HG03025 (cell line): ENCODE data around the gene SUGP1.
"Not testable (repeated sequence)": the region's sequence is repeated elsewhere in the genome, so short reads cannot be mapped to it uniquely, and the experiment has no call there.

ENCODE experiments used
- ATAC-seq: cut with Tn5 transposase; IDR thresholded peaks from one replicate; pipeline ENCODE4 v1.9.1; 2021; ENCODE audit warnings: mild to moderate bottlenecking, moderate library complexity; ENCODE audit not compliant: unreplicated experiment, low FRiP score

The SUGP1 gene

GRCh38 chr19:19269952-19270694, 50.2 kb downstream of the SUGP1 start:
- ATAC-seq, result no peak

DNA sequence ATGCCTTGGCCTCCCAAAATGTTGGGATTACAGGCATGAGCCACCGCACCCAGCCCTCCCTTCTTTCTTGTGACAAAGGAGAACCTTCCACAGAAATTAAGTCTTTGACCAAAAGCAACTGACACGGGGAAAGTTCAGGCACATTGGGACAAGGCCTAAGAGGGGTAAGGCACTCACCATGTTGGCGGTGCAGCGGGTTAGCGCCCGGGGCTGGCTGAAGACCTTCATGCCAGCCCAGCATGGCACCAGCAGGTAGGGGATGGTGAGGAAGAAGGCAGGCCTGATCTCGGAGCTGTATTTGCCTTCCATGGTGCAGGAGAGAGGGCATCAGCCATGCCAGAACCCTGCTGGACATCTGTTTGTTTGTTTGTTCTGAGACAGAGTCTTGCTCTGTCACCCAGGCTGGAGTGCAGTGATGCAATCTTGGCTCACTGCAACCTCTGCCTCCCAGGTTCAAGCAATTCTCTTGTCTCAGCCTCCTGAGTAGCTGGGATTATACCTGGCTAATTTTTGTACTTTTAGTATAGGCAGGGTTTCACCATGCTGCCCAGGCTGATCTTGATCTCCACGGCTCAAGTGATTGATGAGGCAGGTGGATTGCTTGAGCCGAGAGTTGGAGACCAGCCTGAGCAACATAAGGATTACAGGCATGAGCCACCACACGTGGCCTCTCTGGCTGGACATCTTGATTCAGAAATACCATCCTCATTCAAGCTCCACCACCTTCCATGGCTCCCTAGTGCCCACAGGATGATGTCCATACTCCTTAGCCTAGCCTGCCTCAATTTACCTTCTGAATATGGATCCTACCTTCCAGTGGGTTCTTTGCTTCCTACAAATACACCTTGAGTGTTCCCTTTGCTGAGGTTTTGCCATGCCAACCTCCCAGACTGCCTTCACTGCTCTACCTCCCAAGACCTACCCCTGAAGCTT, 51.6 kb downstream of the SUGP1 start:
- ATAC-seq, result no peak

GRCh38 chr19:19267305-19267704, 53.0 kb downstream of the SUGP1 start:
- ATAC-seq, result no peak

DNA sequence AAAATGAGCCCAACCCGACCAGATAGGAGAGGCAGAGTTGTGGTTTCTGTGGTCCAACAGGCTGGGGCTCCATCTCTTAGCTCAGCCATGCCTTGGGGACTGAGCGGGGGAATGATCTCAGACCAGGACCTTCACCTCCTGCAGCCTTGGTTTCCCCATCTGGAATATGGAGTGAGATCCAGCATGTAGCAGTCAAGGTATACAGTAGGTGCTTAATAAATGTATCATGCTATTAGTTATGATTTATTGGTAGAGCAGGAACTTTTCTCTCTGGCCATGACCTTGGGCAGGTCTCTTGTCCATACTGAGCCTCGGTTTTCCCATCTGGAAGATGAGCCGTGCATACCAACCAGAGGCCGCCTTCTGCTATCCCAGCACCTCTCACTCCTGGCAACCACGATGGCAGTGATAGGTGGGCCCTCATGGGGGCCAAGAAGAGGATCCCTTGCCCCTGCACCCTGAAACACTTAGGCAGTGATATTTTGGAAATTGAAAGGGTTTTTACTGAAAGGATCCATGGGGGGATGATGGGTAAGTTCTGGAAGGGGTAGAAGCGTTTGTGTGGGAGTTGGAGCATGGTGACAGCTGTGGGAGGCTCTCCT, 56.3 kb downstream of the SUGP1 start:
- no peak for ATAC-seq

- ATAC-seq, result no peak
Observed at GRCh38 chr19:19262190-19263057, 57.9 kb downstream of the SUGP1 start.

- ATAC-seq, result no peak
Observed at GRCh38 chr19:19261350-19262189, 58.7 kb downstream of the SUGP1 start.

- no peak for ATAC-seq
Observed at GRCh38 chr19:19260417-19261214, 59.7 kb downstream of the SUGP1 start.

- no peak for ATAC-seq
Observed at GRCh38 chr19:19259741-19260140, 60.6 kb downstream of the SUGP1 start.

DNA sequence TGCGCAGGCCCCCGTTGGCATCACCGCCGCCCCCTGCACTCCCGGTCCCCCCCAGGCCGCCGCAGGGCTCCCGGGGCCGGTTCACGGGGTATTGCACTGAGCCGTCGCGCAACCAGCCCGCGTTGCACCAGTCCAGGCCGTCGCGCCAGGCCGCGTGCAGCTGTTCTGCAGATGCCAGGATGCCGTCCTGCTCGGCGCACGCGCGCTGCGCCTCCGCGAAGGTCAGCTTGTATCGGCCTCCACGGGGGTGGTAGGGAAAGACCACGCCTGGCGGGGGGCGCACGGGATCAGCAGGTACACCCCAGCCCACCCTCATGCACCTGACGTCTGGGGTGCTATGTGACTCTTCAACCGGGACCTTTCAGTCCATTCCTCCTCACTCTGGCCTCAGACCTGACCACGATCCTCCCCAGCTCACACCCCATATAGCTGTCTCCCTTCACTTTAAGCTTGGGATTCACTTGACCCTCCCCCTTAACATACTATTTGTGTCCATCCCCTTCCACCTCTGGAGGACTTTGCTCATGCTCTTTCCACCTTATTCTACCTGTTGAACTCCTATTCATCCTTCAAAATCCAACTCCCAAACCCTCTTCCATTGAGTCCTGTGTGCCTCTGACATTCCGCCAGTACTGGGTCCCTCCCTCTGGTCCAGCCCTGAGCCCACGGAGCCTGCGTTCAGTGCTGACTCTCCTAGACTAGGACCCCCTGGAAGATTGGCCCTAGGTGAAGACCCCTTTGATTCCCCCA, 61.5 kb downstream of the SUGP1 start:
- no peak for ATAC-seq

DNA sequence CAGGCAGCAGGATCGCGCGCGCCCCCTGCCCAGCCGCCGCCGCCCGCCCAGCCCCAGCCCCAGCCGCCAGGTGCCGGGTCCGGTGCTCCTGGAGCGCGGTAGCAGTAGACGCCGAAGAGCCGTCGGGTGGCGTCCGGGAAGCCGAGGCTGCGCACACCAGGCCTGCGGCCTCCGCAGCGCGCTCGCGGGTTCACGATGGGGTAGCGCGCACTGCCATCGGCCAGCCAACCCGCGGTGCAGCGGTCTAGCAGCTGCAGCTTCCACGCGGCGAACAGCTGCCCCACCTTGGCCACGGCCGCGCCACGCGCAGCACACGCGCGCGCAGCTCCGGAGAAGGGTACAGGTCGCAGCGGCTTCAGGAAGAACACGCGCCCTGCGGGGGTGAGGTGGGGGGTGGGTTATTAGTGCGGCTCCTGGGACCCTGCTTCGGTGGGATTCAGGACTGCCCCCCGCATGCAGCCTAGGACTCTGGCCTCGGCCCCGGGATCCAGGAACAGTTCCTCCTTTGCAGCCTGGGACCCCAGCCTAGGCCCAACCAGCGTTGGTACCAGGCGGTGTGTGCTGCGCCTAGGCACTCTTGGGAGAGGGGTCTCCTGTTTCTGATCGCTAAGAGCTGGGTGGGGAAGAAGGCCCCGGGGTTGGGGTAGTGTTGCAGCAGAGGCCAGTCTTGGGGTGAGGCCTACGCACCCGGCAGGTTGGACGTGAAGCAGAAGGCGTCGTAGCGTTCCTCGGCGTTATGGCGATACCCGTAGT, 62.3 kb downstream of the SUGP1 start:
- no peak for ATAC-seq

GRCh38 chr19:19257137-19257536, 63.2 kb downstream of the SUGP1 start:
- no peak for ATAC-seq

- ATAC-seq, result no peak
Observed at GRCh38 chr19:19256072-19256969, 64.0 kb downstream of the SUGP1 start.

GRCh38 chr19:19253409-19253808, 66.9 kb downstream of the SUGP1 start:
- not testable (repeated sequence) for ATAC-seq

- ATAC-seq, result no peak
Observed at GRCh38 chr19:19250196-19250801, 70.0 kb downstream of the SUGP1 start.

- ATAC-seq, result no peak
Observed at GRCh38 chr19:19240476-19240875, 79.8 kb downstream of the SUGP1 start.

GRCh38 chr19:19239675-19240074, 80.6 kb downstream of the SUGP1 start:
- ATAC-seq, result no peak
